DMS 273 (cell line): Measurements from ENCODE around the gene SYMPK.
"Not testable (repeated sequence)": the region's sequence is repeated elsewhere in the genome, so short reads cannot be mapped to it uniquely, and the experiment has no call there.

Experiments used
- DNase-seq: peaks from one replicate; lab custom pipeline; 2025; ENCODE audit not compliant: unreplicated experiment; lab: John Stamatoyannopoulos, UW

SYMPK gene

DNA sequence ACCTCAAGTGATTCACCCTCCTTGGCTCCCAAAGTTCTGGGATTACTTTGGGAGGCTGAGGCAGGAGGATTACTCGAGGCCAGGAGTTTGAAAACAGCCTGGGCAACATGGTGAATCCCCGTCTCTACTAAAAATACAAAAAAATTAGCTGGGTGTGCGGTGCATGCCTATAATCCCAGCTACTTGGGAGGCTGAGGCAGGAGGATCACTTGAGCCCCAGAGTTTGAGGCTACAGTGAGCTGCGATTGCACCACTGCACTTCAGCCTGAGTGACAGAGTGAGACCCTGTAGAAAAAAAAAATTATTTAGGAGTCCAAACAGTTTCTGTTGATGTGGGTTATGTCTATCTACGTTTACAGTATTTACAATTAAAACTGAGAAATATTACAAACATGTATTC is 7.9 kb upstream of the SYMPK start:
- DNase-seq, result no peak

DNA sequence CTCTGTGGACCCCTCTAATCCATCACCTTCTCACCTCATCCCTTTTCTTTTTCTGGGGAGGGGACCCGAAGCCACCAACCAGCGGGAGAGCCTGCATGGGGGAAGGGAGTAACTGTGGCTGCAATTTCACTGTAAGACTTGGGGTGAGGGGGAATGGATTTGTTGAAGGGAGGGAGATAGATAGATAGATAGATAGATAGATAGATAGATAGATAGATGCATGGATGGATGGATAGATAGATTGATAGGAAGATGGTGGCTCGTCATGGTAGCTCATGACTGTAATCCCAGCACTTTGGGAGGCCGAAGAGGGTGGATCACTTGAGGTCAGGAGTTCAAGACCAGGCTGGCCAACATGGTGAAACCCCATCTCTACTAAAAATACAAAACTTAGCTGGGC is 4.3 kb upstream of the SYMPK start:
- not testable (repeated sequence) for DNase-seq

DNA sequence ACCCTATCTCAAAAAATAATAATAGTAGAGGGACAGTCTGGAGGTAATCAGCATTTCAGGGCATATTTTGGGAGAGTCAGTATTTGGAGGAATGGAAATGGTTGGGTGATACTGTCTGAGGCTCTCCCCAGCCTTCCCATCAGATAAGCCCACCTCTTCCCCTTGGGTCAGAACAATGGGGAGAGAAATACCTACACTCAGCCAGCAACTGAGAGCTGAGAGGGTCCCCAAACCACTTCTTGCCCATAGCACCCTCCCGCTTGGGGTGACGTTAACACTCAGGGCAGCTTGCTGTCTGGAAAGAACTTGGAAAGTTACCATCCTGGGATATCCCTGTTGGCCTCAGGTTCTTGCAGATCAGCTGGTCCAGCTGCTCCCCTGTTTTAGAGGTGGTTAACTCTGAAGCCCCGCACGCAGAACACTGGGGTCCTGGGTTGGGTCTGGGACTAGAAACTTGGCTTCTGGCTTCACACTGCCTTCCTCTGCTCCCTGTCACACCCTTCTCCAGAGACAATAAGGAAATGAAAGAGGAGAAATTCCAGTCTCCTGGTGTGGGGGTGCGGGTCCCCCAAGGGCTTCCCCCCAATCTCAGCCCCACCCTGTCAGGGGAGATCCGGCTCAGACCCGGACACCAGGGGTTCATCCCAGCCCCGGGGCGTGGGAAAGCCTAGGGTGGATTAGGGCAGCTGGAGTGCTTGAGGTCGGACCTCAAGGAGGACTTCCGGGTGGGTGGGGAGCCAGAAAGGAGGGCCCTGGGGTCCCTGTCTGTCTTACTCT is 3.6 kb upstream of the SYMPK start:
- no peak for DNase-seq

DNA sequence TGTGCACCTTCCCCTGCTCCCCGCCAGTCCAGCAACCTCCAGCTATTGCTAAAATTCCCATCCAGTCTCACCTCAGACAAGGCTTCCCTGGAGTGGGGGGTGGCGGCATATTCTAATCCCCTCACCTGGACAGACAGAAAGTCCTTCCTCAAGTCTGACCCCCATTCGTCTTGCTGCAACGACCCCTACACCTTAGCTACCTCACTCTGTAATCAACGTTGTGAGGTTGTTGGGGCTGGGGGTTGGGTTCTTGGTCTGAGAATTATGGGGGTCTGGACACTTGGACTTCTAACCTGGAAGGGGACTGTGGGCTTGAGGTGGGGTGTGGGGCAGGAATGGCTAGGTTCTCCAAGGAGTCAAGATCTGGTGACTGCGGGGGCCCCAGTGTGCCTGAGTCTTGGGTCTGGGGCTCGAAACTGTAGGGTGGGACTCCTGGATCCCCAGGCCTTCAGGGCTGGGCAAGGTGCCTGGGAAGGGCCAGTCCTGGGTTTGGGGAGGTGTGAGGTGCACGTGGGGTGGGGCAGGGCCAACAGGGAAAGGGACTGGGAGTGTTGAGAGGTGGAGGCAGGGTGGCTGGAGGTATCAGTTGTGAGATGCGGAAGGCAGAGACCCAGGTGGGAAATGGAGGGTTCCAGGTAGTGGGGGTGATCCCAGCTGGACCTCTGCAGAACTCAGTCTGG is 2.5 kb upstream of the SYMPK start:
- no peak for DNase-seq

- DNase-seq, result no peak
Observed at GRCh38 chr19:45864629-45865082, 1.7 kb upstream of the SYMPK start.

GRCh38 chr19:45863840-45864628 is 1.1 kb upstream of the SYMPK start, which contains the start of gene FOXA3:
FOXA3 (plus strand) TSS chr19:45864326; CDS start chr19:45864457, 131 bp downstream.
- peak; percentile 88 for DNase-seq

GRCh38 chr19:45863335-45863839 is 440 bp upstream of the SYMPK start:
- DNase-seq, result no peak

DNA sequence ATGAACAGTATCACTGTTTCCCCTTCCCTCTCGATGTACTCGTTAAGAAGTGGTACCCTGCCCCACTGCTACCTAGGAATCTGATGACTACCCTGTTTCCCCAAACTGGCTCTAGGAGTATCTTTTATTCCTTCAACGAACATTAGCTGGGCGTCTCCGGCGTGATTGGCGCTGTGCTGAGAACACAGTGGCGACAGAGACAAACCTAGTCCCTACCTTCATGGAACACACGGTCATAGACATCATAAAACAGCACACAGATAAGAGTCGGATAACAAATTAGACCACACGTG is 730 bp downstream of the SYMPK start:
- DNase-seq, result no peak

DNA sequence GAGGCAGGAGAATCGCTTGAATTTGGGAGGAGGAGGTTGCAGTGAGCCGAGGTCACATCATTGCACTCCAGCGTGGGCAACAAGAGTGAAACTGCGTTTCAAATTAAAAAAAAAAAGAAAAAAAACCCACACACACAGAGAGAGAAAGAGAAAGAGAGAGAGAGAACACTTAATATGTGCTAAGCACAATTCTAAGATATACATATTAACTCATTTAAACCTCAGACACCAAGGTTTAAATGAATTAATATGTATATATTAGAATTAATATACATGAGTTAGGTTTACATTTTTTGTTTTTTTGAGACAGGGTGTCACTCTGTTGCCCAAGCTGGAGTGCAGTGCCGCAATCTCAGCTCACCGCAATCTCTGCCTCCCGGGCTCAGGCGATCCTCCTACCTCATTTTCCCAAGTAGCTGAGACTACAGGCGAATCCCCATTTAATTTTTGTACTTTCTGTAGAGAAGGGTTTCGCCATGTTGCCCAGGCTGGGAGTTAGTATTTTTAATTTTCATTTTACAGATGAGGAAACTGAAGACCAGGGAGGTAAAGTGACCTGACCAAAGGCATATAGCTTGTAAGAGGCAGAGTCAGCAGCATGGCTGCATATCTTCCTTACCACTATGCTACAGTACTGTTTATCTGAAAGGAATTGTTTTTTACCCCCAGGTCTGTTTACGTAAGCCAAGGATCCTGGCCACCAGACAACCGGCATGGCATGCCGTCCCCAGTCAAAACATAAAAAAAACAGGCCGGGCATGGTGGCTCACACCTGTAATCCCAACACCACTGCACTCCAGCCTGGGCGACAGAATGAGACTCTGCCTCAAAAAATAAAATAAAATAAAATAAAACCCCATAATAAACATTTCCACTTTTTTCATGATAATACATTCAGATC is 2.3 kb downstream of the SYMPK start:
- DNase-seq, result no peak

DNA sequence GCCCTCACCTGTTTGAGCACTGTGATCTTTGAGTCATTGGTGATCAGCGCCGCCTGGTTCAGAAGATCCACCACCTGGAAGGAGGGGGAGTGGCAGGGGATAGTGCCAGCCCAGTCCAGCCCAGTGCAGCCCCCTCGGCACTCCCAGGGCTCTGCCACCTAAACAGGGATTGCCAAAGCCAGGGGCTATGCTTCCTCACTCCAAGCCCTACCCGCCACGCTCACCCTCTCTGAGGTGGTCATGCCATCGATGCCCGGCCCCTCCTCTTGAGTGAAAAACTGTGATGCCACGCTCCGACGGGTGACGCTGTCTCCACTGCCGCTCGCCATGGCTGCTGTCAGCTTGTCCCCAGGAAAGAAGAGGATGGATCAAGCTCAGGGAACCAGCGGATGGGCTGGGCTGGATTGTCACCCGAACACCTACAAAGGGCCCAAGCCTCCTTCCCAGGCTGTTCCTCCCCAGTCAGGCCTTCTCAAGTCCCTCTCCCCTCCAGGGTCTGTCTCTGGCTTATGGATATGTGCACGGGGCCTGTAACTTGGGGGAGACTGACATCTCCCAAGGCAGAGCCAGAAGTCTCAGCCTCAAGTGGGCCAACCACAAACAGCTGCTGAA is 8.7 kb downstream of the SYMPK start:
- DNase-seq, result no peak

DNA sequence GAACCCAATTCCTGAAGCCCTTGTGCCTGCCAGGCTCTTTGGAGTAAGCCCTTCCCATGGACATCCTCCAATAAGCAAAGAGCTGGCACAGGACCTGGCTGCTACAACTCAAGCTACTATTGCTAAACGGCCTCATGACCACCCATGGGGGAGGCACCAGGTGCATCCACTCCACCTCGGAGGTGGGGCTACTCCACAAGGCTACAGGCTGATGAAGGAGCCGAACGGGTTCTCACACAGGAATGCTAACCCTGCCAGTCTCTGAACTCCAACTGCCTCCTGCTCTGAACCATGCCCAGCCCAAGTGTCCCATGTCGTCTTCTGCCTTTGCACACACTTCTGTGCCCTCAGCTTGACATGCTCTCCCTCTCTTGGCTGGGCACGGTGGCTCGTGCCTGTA is 10.0 kb downstream of the SYMPK start:
- DNase-seq, result no peak

GRCh38 chr19:45852145-45852750 is 10.7 kb downstream of the SYMPK start:
- no peak for DNase-seq

GRCh38 chr19:45848922-45849321 is 14.0 kb downstream of the SYMPK start:
- peak; percentile 29 for DNase-seq

GRCh38 chr19:45847663-45848062 is 15.3 kb downstream of the SYMPK start:
- no peak for DNase-seq

GRCh38 chr19:45842198-45842597 is 20.7 kb downstream of the SYMPK start:
- no peak for DNase-seq

- DNase-seq, result no peak
Observed at GRCh38 chr19:45834970-45835369, 28.0 kb downstream of the SYMPK start.

GRCh38 chr19:45828945-45829344 is 34.0 kb downstream of the SYMPK start:
- DNase-seq, result no peak

- DNase-seq, result no peak
Observed at GRCh38 chr19:45828523-45828922, 34.4 kb downstream of the SYMPK start.

DNA sequence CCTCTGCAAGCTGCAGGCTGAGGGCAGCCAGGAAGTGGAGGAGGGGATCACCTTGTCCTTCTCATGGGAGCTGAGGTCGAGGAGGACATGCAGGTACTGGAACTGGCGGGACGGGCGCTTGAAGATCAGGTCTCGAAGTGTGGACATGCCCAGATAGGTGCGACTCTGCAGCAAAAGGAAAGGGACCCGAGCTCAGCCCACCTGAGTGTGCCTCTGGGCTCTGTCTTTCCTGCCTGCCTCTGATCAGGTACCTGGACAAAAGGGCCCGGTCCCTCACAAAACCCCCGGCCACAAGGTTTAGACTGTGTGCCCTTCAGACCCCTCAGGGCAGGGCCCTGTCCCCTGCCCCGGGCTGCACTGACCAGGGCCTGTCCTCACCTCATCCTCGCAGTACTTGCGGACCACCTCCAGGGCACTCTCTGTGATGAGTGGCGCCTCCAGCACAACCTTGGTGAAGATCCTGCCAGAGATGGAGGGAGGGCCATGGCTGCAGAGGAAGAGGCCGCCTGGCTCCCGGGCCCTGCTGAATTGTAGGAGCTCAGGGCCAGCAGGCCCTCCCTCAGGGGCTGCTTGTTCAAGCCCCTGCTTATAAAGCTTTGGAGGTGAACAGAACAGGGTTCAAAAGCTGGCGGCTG is 35.4 kb downstream of the SYMPK start:
- DNase-seq, result no peak
